NCI-H2171 (cell line): Measurements from ENCODE around the gene GARIN5A.
A peak's percentile ranks its signal among the peaks of the same experiment; 100 is the strongest.

ENCODE experiments used
- DNase-seq: peaks from one replicate; lab custom pipeline; 2025; lab: John Stamatoyannopoulos, UW

The GARIN5A gene

GRCh38 chr19:50433201-50434180, 43.2 kb downstream of the GARIN5A start:
- DNase-seq: no peak

GRCh38 chr19:50432221-50433028, 44.2 kb downstream of the GARIN5A start, which contains the start of gene MYBPC2:
MYBPC2 (plus strand) TSS chr19:50432892; CDS start chr19:50432954, 62 bp downstream.
- no peak for DNase-seq

GRCh38 chr19:50431343-50432220, 45.1 kb downstream of the GARIN5A start:
- peak; percentile 77 for DNase-seq

- no peak for DNase-seq
These were observed 45.7 kb downstream of the GARIN5A start for GRCh38 chr19:50430888-50431342.

GRCh38 chr19:50428772-50429463, 47.7 kb downstream of the GARIN5A start:
- no peak for DNase-seq

DNA sequence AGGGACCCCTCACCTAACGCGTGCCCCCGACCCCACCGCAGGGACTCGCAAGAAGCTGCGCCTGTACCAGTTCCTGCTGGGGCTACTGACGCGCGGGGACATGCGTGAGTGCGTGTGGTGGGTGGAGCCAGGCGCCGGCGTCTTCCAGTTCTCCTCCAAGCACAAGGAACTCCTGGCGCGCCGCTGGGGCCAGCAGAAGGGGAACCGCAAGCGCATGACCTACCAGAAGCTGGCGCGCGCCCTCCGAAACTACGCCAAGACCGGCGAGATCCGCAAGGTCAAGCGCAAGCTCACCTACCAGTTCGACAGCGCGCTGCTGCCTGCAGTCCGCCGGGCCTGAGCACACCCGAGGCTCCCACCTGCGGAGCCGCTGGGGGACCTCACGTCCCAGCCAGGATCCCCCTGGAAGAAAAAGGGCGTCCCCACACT, 48.6 kb downstream of the GARIN5A start:
- no peak for DNase-seq

DNA sequence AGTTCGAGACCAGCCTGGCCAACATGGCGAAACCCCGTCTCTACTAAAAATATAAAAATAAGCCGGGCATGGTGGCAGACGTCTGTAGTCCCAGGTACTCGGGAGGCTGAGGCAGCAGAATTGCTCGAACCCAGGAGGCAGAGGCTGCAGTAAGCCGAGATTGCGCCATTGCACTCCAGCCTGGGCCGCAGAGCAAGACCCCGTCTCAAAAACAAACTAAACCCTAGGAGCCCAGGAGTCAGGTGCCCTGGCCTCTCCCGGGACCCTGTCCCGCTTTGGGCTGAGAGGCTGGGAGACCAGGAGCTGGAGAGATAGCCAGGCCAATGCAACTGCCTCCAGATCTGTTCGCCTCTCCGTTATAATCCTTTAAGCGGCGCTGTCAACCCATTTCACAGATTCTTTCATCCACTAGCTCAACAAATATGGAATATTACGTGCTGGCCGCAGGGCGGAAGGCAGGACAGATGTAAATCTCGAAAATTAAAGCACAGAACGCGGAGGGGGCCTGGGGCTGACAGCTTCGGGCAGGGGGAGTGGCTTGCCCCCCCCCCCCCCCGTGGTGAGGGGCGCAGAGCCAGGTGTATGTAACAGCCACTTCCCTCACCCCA, 49.2 kb downstream of the GARIN5A start:
- no peak for DNase-seq

- no peak for DNase-seq
These were observed 51.1 kb downstream of the GARIN5A start for GRCh38 chr19:50425581-50425980.

- no peak for DNase-seq
These were observed 53.2 kb downstream of the GARIN5A start for GRCh38 chr19:50423279-50424113.

DNA sequence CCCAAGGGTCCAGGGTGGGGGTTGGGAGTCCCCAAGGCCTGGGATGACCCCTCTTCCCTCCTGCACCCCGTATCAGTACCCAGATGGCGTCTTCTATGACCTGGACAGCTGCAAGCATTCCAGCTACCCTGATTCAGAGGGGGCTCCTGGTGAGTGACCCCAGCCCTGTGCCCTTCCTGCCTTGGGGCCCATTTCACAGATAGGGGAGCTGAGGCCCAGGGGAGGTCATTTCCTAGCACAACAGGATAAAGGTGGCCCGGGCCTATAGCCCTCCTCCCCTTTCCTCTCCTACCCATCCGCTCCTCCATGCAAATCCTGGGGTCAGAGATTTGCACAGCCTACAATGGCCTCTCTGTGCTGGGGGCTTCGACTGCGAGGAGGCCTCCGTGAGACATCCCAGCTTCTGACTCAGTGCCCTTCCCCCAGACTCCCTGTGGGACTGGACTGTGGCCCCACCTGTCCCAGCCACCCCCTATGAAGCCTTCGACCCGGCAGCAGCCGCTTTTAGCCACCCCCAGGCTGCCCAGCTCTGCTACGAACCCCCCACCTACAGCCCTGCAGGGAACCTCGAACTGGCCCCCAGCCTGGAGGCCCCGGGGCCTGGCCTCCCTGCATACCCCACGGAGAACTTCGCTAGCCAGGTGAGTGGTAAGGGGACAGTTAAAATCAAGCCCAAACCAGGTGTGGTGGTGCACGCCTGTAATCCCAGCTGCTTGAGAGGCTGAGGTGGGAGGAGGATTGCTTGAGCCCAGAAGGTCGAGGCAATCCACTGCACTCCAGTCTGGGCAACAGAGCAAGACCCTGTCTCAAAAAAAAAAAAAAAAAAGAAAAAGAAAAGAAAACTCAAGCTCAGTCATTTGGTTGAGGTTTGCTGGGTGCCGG, 54.0 kb downstream of the GARIN5A start:
- no peak for DNase-seq

DNA sequence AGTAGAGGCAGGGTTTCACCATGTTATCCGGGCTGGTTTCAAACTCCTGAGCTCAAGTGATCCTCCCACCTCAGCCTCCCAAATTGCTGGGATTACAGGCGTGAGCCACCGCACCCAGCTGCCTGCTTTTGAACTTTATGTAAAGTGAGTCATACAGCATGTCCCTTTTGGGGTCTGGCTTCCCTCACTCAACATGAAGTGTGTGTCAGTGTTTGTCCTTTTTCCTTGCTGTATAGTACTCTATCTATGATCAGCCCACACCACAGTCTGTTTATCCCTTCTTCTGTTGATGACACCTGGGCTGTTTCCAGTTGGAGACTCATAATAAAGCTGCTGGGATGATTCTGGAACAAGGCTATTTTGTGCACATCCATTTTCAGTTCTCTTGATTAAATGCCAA, 55.8 kb downstream of the GARIN5A start:
- no peak for DNase-seq

- DNase-seq: no peak
These were observed 56.5 kb downstream of the GARIN5A start for GRCh38 chr19:50420127-50420526.

- DNase-seq: no peak
These were observed 57.0 kb downstream of the GARIN5A start for GRCh38 chr19:50419580-50420035.

DNA sequence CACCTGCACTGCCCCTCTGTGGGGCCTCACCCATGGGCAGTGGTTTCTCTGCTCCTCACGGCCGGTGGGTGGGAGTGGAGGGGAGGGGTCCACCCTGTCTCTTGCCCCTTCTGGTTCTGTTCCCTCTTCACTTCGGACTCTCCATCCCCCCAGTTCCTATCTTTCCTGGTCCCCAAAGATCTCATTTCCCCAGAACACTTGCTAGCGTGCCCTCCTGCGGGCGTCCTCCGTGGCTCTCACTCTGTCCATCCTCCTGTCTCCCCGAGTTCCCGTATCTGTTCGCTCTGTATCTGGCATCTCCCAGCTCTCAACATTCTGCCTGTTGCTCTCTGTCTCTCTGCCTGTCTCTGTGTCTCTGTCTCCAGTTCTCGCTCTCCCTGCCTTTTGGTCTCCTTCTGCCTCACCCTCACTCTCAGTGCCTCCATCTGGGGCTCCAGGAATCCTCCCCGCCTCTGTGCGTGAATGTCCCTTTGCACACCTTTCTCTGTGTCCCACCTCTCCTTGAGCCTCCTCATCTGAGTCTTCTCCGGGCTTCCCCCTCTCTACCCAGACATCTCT, 57.5 kb downstream of the GARIN5A start:
- no peak for DNase-seq

DNA sequence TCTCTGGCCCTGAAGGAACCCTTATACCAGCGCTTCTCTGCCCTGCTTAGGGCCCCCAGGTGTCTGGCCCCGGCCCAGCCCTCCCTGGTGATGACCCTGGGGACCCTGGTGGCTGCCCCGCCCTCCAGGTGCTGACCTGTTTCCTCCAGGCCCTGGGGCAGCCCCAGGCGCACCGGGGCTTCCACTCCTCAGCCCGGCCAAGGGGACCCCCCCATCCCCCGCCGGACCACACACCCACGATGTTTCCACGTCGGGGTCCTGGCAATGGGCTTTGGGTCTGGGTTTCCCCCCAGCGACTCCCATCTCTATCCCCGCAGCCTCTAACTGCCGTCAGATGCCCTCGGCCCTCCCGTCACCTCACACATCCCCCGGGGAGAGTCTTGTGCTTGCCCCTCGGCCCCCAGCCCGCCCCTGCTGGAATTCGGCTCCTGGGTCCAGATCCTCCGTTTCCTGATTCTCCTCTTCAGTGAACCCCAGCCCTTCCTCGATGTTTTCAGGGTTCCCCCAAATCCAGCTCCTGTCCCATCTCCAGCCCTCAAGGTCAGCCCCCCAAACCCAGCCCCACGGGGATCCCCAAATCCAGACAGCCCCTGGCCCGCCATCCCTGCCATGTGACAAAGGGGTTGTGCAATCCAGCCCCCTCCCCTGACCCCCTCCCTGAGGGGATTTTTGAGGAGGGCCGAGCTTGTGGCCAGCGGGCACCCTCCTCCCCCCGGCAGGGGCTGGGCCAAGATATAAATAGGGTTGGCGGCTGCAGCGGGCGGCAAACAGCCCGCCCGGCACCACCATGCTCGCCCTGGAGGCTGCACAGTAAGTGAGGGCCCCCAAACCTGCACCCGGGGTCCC, 58.2 kb downstream of the GARIN5A start, which contains the start of gene SPIB:
TSS of gene SPIB (plus strand) at position 763 of the 846 bp plus-strand sequence. CDS start at position 788, 25 bp downstream.
- no peak for DNase-seq

- no peak for DNase-seq
These were observed 59.3 kb downstream of the GARIN5A start for GRCh38 chr19:50417111-50418081.
